ENCODE data around the gene CUL2.
A peak's percentile ranks its signal among the peaks of the same experiment; 100 is the strongest.
"Not testable (repeated sequence)": the region's sequence is repeated elsewhere in the genome, so short reads cannot be mapped to it uniquely, and the experiment has no call there.

The CUL2 gene

GRCh38 chr10:34973757-34974156 lies 116.4 kb downstream of the CUL2 start:
- DNase-seq: not testable (repeated sequence)

- DNase-seq: not testable (repeated sequence)
These were observed 117.0 kb downstream of the CUL2 start for GRCh38 chr10:34973121-34973520.

- not testable (repeated sequence) for DNase-seq
These were observed 117.5 kb downstream of the CUL2 start for GRCh38 chr10:34972591-34972990.

GRCh38 chr10:34971606-34972334 lies 118.4 kb downstream of the CUL2 start:
- not testable (repeated sequence) for DNase-seq

GRCh38 chr10:34969171-34969570 lies 121.0 kb downstream of the CUL2 start:
- no peak for DNase-seq

GRCh38 chr10:34967335-34967880 lies 122.7 kb downstream of the CUL2 start:
- DNase-seq: no peak

- DNase-seq: no peak
These were observed 123.7 kb downstream of the CUL2 start for GRCh38 chr10:34966451-34966850.

GRCh38 chr10:34966040-34966439 lies 124.1 kb downstream of the CUL2 start:
- DNase-seq: no peak

GRCh38 chr10:34964166-34964800 lies 125.9 kb downstream of the CUL2 start:
- no peak for DNase-seq

GRCh38 chr10:34962866-34963265 lies 127.3 kb downstream of the CUL2 start:
- no peak for DNase-seq

GRCh38 chr10:34960983-34961382 lies 129.2 kb downstream of the CUL2 start:
- DNase-seq: peak; percentile 4

GRCh38 chr10:34959786-34960185 lies 130.4 kb downstream of the CUL2 start:
- DNase-seq: no peak

GRCh38 chr10:34959321-34959720 lies 130.8 kb downstream of the CUL2 start:
- no peak for DNase-seq
